Astrocyte of the hippocampus (primary cell): ENCODE results near the gene TCP1.
A peak's percentile ranks its signal among the peaks of the same experiment; 100 is the strongest.
"Not testable (repeated sequence)": the region's sequence is repeated elsewhere in the genome, so short reads cannot be mapped to it uniquely, and the experiment has no call there.

ENCODE experiments used
- DNase-seq: peaks from one replicate; pipeline ENCODE4 v3.0.0; 2011; ENCODE audit warnings: low read depth, low spot score

TCP1 gene

GRCh38 chr6:159789377-159790148 is at the start of gene TCP1:
TSS of gene TCP1 (minus strand) at chr6:159789602. CDS start at chr6:159789468, 134 bp downstream.
- DNase-seq, result peak; percentile 100

- DNase-seq, result no peak
Measured at GRCh38 chr6:159838020-159838744, 48.8 kb upstream of the TCP1 start.

GRCh38 chr6:159837511-159837910 is 48.1 kb upstream of the TCP1 start:
- no peak for DNase-seq

GRCh38 chr6:159836718-159837490 is 47.5 kb upstream of the TCP1 start:
- no peak for DNase-seq

GRCh38 chr6:159833997-159834603 is 44.7 kb upstream of the TCP1 start:
- no peak for DNase-seq

- no peak for DNase-seq
Measured at GRCh38 chr6:159833556-159833955, 44.2 kb upstream of the TCP1 start.

- DNase-seq, result no peak
Measured at GRCh38 chr6:159832946-159833345, 43.5 kb upstream of the TCP1 start.

GRCh38 chr6:159831373-159831679 is 41.9 kb upstream of the TCP1 start:
- no peak for DNase-seq

- peak; percentile 13 for DNase-seq
Measured at GRCh38 chr6:159830501-159831372, 41.3 kb upstream of the TCP1 start.

- DNase-seq, result no peak
Measured at GRCh38 chr6:159829526-159829925, 40.1 kb upstream of the TCP1 start.

GRCh38 chr6:159828074-159828473 is 38.7 kb upstream of the TCP1 start:
- DNase-seq, result no peak

- no peak for DNase-seq
Measured at GRCh38 chr6:159826968-159827647, 37.7 kb upstream of the TCP1 start.

- no peak for DNase-seq
Measured at GRCh38 chr6:159826004-159826403, 36.6 kb upstream of the TCP1 start.

- not testable (repeated sequence) for DNase-seq
Measured at GRCh38 chr6:159824690-159825089, 35.3 kb upstream of the TCP1 start.

- no peak for DNase-seq
Measured at GRCh38 chr6:159823953-159824352, 34.6 kb upstream of the TCP1 start.

- DNase-seq, result no peak
Measured at GRCh38 chr6:159821726-159822125, 32.3 kb upstream of the TCP1 start.

GRCh38 chr6:159821122-159821521 is 31.7 kb upstream of the TCP1 start:
- no peak for DNase-seq

- no peak for DNase-seq
Measured at GRCh38 chr6:159819932-159820640, 30.7 kb upstream of the TCP1 start.

- no peak for DNase-seq
Measured at GRCh38 chr6:159819098-159819497, 29.7 kb upstream of the TCP1 start.
